ENCODE results near the gene GID4. TPM values are rescaled to one million over a fixed set of nuclear protein-coding genes. Genes with fewer than 3 reads are reported as not detected.

GID4 gene
- total RNA-seq, 1 donor from 2014 or later = 5.6 TPM

GRCh38 chr17:18093616-18094408, 54.6 kb downstream of the GID4 start:
- ATAC-seq (peak; percentile 47), DNase-seq (ENCODE audit: low spot score) (no peak)

GRCh38 chr17:18094409-18094807, 55.2 kb downstream of the GID4 start:
- ATAC-seq (no peak), DNase-seq (ENCODE audit: low spot score) (no peak)

GRCh38 chr17:18099516-18099915, 60.3 kb downstream of the GID4 start:
- no peak for ATAC-seq
- DNase-seq (ENCODE audit: low spot score) = no peak

DNA sequence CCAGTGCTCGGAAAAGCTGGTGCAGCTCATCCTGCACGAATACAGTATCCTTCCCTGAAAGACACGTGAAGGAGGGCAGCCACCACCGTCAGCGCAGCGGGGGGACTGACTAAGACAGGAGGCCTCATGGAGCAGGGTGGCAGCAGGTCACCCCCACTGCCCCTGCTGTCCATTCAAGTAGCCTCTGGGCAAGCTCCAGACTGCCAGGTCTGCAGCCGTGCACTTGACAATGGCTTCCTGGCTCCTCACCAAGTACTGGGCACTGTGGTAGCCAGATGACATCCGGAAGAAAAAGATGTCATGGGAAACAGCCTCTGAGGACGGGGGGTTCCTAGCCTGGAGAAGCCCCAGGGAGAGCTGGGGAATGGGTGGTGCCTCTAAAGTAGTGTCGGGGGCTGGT, 61.4 kb downstream of the GID4 start:
- DNase-seq (ENCODE audit: low spot score) = no peak
- peak; percentile 2 for ATAC-seq

GRCh38 chr17:18101828-18102227, 62.6 kb downstream of the GID4 start:
- no peak for DNase-seq (ENCODE audit: low spot score)
- ATAC-seq = peak; percentile 10

GRCh38 chr17:18102640-18103039, 63.4 kb downstream of the GID4 start:
- ATAC-seq (peak; percentile 1), DNase-seq (ENCODE audit: low spot score) (no peak)

GRCh38 chr17:18105027-18105426, 65.8 kb downstream of the GID4 start:
- no peak for DNase-seq (ENCODE audit: low spot score)
- ATAC-seq = peak; percentile 12

DNA sequence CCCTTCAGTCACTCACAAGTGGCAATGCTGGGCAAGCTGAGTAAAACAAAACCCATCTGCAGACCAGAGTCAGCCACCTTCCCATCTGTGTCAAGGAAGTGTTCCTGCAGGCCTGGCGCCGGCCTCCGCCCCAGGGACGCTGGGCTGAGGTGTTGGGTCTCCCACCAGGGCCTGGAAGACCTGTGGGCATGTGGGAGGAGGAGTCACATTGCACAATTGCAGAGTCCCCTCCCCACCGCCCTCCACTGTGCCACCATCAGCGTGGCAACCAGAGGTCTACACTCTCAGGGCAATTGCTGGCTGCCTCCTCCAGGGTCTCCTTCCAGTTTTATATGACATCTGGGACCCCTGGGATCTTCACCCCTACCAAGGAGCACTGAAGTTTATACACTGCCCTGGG, 66.4 kb downstream of the GID4 start:
- DNase-seq (ENCODE audit: low spot score) (no peak), ATAC-seq (no peak)

DNA sequence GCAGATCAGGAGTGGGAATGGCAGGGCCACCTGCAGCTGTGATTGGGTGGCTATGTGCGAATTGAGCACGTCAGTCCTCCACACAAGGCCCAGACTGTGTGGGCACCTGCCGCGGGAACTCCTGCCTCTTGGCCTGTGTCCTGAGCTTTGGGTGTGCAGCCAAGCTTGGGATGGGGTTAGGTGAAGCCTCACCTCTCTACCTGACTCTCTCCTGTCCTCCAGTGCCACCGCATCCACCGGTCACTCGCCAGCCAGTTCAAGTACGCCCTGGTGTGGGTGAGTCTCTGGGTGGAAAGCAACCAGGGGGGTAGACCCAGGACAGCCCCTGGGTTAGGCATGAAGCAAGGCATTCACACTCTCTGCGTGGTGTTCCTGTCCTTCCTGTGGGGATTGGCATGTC, 67.0 kb downstream of the GID4 start:
- DNase-seq (ENCODE audit: low spot score) (no peak), ATAC-seq (peak; percentile 6)

DNA sequence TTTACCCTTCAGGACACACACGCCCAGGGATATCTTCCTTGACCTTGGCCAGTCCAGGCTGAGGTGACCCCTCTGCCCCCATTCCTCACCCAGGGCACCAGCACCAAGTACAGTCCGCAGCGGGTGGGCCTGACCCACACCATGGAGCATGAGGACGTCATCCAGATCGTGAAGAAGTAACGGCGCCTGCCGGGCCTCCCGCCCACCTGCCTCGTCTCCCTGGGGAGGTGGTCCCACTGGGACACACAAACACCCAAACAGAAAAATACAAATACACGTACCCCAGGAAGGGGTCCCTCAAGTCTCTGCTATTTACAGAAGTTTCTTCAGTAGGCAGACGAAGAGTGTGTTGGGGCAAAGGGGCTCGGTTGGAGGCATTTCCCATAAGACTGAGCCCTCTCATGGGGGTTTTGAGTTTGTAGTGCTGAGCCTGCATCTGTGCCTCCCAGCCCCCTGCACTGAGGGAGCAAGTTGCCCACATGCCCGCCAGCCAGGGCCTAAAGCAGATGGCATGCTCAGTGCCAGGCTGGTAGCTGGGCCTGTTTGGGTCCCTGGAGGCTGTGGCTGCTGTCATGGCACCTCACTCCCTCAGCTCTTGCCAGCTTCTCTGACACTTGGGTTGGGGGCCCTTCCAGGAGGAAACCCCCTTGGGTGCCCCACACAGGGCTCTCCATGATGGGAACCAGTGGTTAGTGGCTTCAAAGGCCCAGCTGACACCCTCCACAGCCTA, 68.0 kb downstream of the GID4 start:
- DNase-seq (ENCODE audit: low spot score) = no peak
- no peak for ATAC-seq

DNA sequence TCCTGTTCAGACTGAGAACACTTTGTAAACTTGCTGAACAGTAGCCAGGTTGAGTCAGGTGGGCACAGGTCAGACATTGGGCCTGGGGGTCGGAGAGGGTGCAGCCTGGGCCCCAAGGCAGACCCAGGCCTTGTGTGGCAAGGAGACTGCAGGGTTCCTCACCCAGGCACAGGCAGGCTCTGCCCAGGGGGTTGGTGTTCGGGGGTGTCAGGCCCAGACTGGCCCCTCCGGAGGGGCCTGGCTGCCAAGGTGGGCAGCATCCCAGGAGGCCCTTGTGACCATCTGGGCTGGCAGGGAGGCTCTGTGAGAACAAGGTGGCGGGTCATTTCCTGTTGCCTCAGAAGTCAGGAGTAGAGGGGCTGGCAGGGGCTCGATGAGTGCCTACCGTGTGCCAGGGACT, 68.8 kb downstream of the GID4 start:
- DNase-seq (ENCODE audit: low spot score) = no peak
- ATAC-seq = no peak

DNA sequence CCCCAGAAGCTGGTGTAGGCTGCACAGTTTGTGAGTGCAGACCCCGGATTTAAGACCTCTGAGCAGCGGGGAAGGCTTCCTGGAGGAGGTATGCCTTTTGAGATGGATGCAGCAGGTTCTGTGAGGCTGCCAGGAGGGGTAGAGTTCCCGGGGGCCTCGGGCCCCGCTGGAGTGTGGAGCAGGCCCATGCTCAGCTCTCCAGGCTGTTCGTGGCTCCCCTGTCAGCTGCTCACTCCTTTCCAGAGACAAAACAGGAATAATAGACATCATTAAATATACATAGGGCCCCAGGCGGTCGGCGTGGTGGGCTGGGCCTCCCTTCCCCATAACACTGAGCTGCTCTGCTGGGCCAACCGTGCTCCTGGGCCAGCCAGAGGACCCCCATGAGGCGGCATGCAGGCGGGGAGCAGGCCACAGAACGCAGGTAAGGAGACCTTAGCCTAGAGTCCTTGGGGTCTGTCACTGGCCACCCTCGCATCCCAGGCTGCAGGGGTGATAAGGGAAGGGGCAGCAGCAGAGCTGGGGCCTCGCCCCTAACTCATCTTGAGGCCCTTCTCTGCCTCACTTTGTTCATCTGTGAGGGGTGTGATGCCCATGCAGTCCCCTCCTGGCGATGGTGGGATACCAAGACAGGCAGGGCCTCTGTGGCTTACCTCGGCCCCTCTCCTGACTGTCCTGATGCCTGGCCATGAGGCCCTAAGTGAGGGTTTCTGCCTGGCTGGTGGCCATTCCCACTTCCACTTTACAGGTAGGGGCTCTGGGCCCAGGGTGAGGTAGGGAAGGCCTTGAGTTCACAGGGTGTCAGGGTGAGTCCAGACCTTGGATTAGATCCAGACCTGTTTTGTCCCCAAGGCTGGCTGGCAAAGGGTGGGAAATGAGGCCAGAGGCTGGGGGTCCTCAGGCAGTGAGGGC, 69.4 kb downstream of the GID4 start, which contains the start of gene MYO15A:
Gene MYO15A (plus strand): TSS at position 356 of the 912 bp plus-strand sequence. CDS start 10,045 bp downstream, outside the sequence.
- DNase-seq (ENCODE audit: low spot score) (no peak), ATAC-seq (no peak)

GRCh38 chr17:18109935-18110485, 70.8 kb downstream of the GID4 start:
- ATAC-seq = no peak
- DNase-seq (ENCODE audit: low spot score) = no peak

DNA sequence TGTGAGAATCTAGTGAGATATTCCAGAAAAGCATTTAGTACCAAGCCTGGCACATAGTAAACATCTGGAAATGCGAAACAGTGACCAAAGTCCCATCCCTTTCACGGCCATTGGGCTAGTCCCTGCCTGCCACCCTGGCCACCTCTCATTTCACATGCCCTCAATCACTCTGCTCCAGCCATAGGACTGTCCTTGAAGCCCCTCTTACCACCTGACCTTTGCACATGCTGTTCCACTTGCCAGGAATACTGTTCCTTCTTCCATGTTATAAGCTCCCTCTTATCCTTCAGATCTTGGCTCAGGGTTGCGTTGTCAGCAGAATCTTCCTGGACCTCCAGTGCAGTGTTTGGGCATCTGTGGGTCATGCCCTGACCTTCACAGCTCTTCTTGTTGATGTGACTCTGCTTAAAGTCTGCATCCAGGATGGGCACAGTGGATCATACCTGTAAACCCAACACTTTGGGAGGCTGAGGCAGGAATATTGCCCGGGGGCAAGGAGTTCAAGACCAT, 71.5 kb downstream of the GID4 start:
- ATAC-seq (peak; percentile 3), DNase-seq (ENCODE audit: low spot score) (no peak)

- ATAC-seq (peak; percentile 5), DNase-seq (ENCODE audit: low spot score) (no peak)
These were observed 72.2 kb downstream of the GID4 start for GRCh38 chr17:18111330-18111971.

- DNase-seq (ENCODE audit: low spot score) (peak; percentile 96), ATAC-seq (peak; percentile 78)
These were observed 76.3 kb downstream of the GID4 start for GRCh38 chr17:18115517-18115916.

GRCh38 chr17:18116078-18116477, 76.9 kb downstream of the GID4 start:
- peak; percentile 63 for ATAC-seq

DNA sequence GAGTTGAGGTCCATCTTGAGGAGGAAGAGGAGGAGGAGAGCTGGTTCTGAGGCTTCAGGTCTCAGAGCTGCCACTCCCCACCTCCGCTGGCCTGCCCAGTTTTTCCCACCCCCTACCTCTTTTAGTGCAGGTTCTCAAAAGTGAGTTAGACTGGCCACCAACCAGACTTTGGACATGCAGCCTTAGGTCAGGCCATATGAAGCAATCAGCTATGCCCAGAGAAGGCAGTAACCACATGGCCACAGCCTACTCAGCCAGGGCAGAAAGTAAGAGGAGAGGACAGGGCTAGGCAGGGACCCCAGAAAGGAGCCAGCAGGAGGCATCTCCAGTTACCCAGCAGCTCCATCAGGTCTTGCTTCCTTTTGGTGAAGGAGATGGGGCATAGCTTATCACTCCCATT, 78.3 kb downstream of the GID4 start:
- ATAC-seq = peak; percentile 59

More at GRCh38 chr17:18116078-18116477, 76.9 kb downstream of the GID4 start:
- DNase-seq (ENCODE audit: low spot score) = peak; percentile 80

More for the DNA sequence above, 78.3 kb downstream of the GID4 start:
- peak; percentile 95 for DNase-seq (ENCODE audit: low spot score)

Measured in left lobe of liver (tissue), 2 donors.